Measurements from ENCODE around the gene SLC25A24.
"Not testable (repeated sequence)": the region's sequence is repeated elsewhere in the genome, so short reads cannot be mapped to it uniquely, and the experiment has no call there.

Gene SLC25A24

DNA sequence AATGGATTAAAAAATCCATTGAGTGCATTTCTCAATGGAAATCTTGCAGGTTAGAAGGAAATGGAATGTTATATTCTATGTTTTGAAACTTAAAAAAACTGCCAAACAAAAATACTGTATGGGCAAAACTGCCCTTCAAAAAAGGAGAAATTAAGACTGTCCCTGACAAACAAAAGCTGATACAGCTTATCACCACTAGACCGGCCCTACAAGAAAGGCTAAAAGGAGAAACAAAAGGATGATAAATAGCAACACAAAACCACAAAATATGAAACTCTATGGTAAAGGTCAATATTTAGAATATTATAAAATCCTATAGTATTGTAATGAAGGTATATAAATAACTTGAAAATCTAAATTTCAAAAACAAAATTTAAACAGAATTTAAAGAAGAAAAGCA lies 60.0 kb downstream of the SLC25A24 start:
- Histone ChIP-seq H3K36me3 (ENCODE audit: insufficient read depth, low read length) (no peaks in the 10 kb centered on the region), H3K27me3 (ENCODE audit: insufficient read depth, low read length) (no peaks in the 10 kb centered on the region; the same call in 1 of the 2 replicates), H3K9me3 (ENCODE audit: low read length) (no peaks in the 10 kb centered on the region), H3K4me2 (ENCODE audit: low read length) (no peak overlapping the region), H2AFZ (ENCODE audit: low read length) (no peak overlapping the region), H3K9me2 (ENCODE audit: low read depth, low read length) (no peaks in the 10 kb centered on the region), H3K4me1 (ENCODE audit: insufficient read depth, low read length, severe bottlenecking) (no peaks in the 10 kb centered on the region), H4K20me1 (ENCODE audit: insufficient read depth, low read length) (no peaks in the 10 kb centered on the region), H3K9ac (ENCODE audit: low read length) (no peak overlapping the region), H3K27ac (ENCODE audit: low read depth, low read length, poor library complexity, severe bottlenecking) (no peak overlapping the region), H3F3A (ENCODE audit: insufficient read depth, low read length) (no peaks in the 10 kb centered on the region; the same call in 1 of the 2 replicates), H3K4me3 (ENCODE audit: low read depth, low read length, poor library complexity, severe bottlenecking) (no peak overlapping the region), H3K79me2 (ENCODE audit: insufficient read depth, low read length) (no peaks in the 10 kb centered on the region)
- TF ChIP-seq CTCF (IDR thresholded peaks at IDR 0.05; ENCODE audit: low read length) (no peak), EZH2 (IDR thresholded peaks at IDR 0.05; ENCODE audit: borderline replicate concordance, low read length) (no peak)

- H2AFZ ChIP-seq (ENCODE audit: low read length); H3K9ac ChIP-seq (ENCODE audit: low read length); H3K79me2 ChIP-seq (ENCODE audit: insufficient read depth, low read length); H3K4me1 ChIP-seq (ENCODE audit: insufficient read depth, low read length, severe bottlenecking); H3K27ac ChIP-seq (ENCODE audit: low read depth, low read length, poor library complexity, severe bottlenecking); H3K4me3 ChIP-seq (ENCODE audit: low read depth, low read length, poor library complexity, severe bottlenecking); H3F3A ChIP-seq (ENCODE audit: insufficient read depth, low read length); H3K9me2 ChIP-seq (ENCODE audit: low read depth, low read length); H3K27me3 ChIP-seq (ENCODE audit: insufficient read depth, low read length); H3K4me2 ChIP-seq (ENCODE audit: low read length); H4K20me1 ChIP-seq (ENCODE audit: insufficient read depth, low read length); H3K9me3 ChIP-seq (ENCODE audit: low read length); H3K36me3 ChIP-seq (ENCODE audit: insufficient read depth, low read length): not testable (repeated sequence)
Measured at GRCh38 chr1:108139555-108139954, 60.6 kb downstream of the SLC25A24 start.

- not testable (repeated sequence) for H2AFZ ChIP-seq (ENCODE audit: low read length); H4K20me1 ChIP-seq (ENCODE audit: insufficient read depth, low read length); H3K27ac ChIP-seq (ENCODE audit: low read depth, low read length, poor library complexity, severe bottlenecking); H3K4me3 ChIP-seq (ENCODE audit: low read depth, low read length, poor library complexity, severe bottlenecking); H3K9me2 ChIP-seq (ENCODE audit: low read depth, low read length); H3K4me1 ChIP-seq (ENCODE audit: insufficient read depth, low read length, severe bottlenecking); H3K79me2 ChIP-seq (ENCODE audit: insufficient read depth, low read length); H3K36me3 ChIP-seq (ENCODE audit: insufficient read depth, low read length); H3K9me3 ChIP-seq (ENCODE audit: low read length); H3K4me2 ChIP-seq (ENCODE audit: low read length); H3K27me3 ChIP-seq (ENCODE audit: insufficient read depth, low read length); H3K9ac ChIP-seq (ENCODE audit: low read length); H3F3A ChIP-seq (ENCODE audit: insufficient read depth, low read length)
Measured at GRCh38 chr1:108133148-108133547, 67.0 kb downstream of the SLC25A24 start.

- not testable (repeated sequence) for H3K9me3 ChIP-seq (ENCODE audit: low read length); H3K79me2 ChIP-seq (ENCODE audit: insufficient read depth, low read length); H3K27ac ChIP-seq (ENCODE audit: low read depth, low read length, poor library complexity, severe bottlenecking); H3K9ac ChIP-seq (ENCODE audit: low read length); H3K9me2 ChIP-seq (ENCODE audit: low read depth, low read length); H3K27me3 ChIP-seq (ENCODE audit: insufficient read depth, low read length); H4K20me1 ChIP-seq (ENCODE audit: insufficient read depth, low read length); H2AFZ ChIP-seq (ENCODE audit: low read length); H3K4me1 ChIP-seq (ENCODE audit: insufficient read depth, low read length, severe bottlenecking); H3F3A ChIP-seq (ENCODE audit: insufficient read depth, low read length); H3K36me3 ChIP-seq (ENCODE audit: insufficient read depth, low read length); H3K4me3 ChIP-seq (ENCODE audit: low read depth, low read length, poor library complexity, severe bottlenecking); H3K4me2 ChIP-seq (ENCODE audit: low read length)
Measured at GRCh38 chr1:108132367-108132766, 67.8 kb downstream of the SLC25A24 start.

DNA sequence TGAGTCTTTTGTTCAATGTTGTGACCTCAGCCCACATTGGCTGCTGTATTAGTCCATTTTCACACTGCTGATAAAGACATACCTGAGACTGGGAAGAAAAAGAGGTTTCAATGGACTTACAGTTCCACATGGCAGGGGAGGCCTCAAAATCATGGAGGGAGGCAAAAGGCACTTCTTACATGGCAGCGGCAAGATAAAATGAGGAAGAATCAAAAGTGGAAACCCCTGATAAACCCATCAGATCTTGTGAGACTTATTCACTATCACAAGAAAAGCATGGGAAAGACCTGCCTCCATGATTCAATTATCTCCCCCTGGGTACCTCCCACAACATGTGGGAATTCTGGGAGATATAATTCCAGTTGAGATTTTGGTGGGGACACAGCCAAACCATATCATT lies 68.9 kb downstream of the SLC25A24 start:
- not testable (repeated sequence) for H3K4me2 ChIP-seq (ENCODE audit: low read length); H3K4me3 ChIP-seq (ENCODE audit: low read depth, low read length, poor library complexity, severe bottlenecking); H3K27ac ChIP-seq (ENCODE audit: low read depth, low read length, poor library complexity, severe bottlenecking); H3F3A ChIP-seq (ENCODE audit: insufficient read depth, low read length); H3K9ac ChIP-seq (ENCODE audit: low read length); H3K9me2 ChIP-seq (ENCODE audit: low read depth, low read length); H3K9me3 ChIP-seq (ENCODE audit: low read length); H4K20me1 ChIP-seq (ENCODE audit: insufficient read depth, low read length); H3K27me3 ChIP-seq (ENCODE audit: insufficient read depth, low read length); H2AFZ ChIP-seq (ENCODE audit: low read length); H3K4me1 ChIP-seq (ENCODE audit: insufficient read depth, low read length, severe bottlenecking); H3K36me3 ChIP-seq (ENCODE audit: insufficient read depth, low read length); H3K79me2 ChIP-seq (ENCODE audit: insufficient read depth, low read length)

Data from OCI-LY1 (cell line).